Stimulated activated CD8-positive, alpha-beta memory T cell treated with anti-CD3 and anti-CD28 coated beads, Interleukin-7, amount 100 ng/mL, for 24 hours (primary cell): ENCODE data around the gene LGALS7.
"Not testable (repeated sequence)": the region's sequence is repeated elsewhere in the genome, so short reads cannot be mapped to it uniquely, and the experiment has no call there.

Source experiments
- DNase-seq: peaks from one replicate; pipeline ENCODE4 v3.0.0-alpha.2; 2020; ENCODE audit warnings: low read depth

LGALS7 gene

GRCh38 chr19:38799104-38799503, 25.8 kb upstream of the LGALS7 start:
- no peak for DNase-seq

- not testable (repeated sequence) for DNase-seq
Observed at GRCh38 chr19:38797781-38798180, 24.5 kb upstream of the LGALS7 start.

- no peak for DNase-seq
Observed at GRCh38 chr19:38796154-38796553, 22.8 kb upstream of the LGALS7 start.

GRCh38 chr19:38795549-38795948, 22.2 kb upstream of the LGALS7 start:
- DNase-seq = no peak

GRCh38 chr19:38793671-38794070, 20.4 kb upstream of the LGALS7 start:
- DNase-seq = no peak

- DNase-seq = no peak
Observed at GRCh38 chr19:38793177-38793576, 19.9 kb upstream of the LGALS7 start.

- DNase-seq = no peak
Observed at GRCh38 chr19:38792250-38793111, 19.2 kb upstream of the LGALS7 start.

GRCh38 chr19:38791451-38792064, 18.2 kb upstream of the LGALS7 start:
- not testable (repeated sequence) for DNase-seq

- DNase-seq = not testable (repeated sequence)
Observed at GRCh38 chr19:38790507-38791403, 17.4 kb upstream of the LGALS7 start.

GRCh38 chr19:38788478-38789243, 15.3 kb upstream of the LGALS7 start, which contains the start of gene LGALS7B:
Gene LGALS7B (plus strand): TSS chr19:38789200. CDS start chr19:38789227, 27 bp downstream.
- no peak for DNase-seq

- no peak for DNase-seq
Observed at GRCh38 chr19:38786572-38787265, 13.4 kb upstream of the LGALS7 start.

GRCh38 chr19:38786061-38786460, 12.7 kb upstream of the LGALS7 start:
- DNase-seq = not testable (repeated sequence)

GRCh38 chr19:38785187-38785699, 11.9 kb upstream of the LGALS7 start:
- no peak for DNase-seq

- no peak for DNase-seq
Observed at GRCh38 chr19:38784224-38784623, 10.9 kb upstream of the LGALS7 start.

- not testable (repeated sequence) for DNase-seq
Observed at GRCh38 chr19:38782212-38782611, 8.9 kb upstream of the LGALS7 start.

- DNase-seq = no peak
Observed at GRCh38 chr19:38781058-38781457, 7.7 kb upstream of the LGALS7 start.

- DNase-seq = no peak
Observed at GRCh38 chr19:38780443-38780842, 7.1 kb upstream of the LGALS7 start.

GRCh38 chr19:38778733-38779132, 5.4 kb upstream of the LGALS7 start:
- no peak for DNase-seq

GRCh38 chr19:38774181-38774950, 1.0 kb upstream of the LGALS7 start:
- no peak for DNase-seq

- not testable (repeated sequence) for DNase-seq
Observed at GRCh38 chr19:38771569-38771968, 1.7 kb downstream of the LGALS7 start.
